ENCODE measurements around the gene MRPS7. TPM values are rescaled to one million over a fixed set of nuclear protein-coding genes. Genes with fewer than 3 reads are reported as not detected.
A peak's percentile ranks its signal among the peaks of the same experiment; 100 is the strongest.

MRPS7 gene
- total RNA-seq (2014; rRNA removed; shearing (Covaris generic)): 100 and 101 TPM in 2 replicates

GRCh38 chr17:75261336-75262111 is at the start of gene MRPS7, which contains the start of gene GGA3:
Gene MRPS7, plus strand, starts transcription at chr17:75261879. Its CDS starts 22 bp downstream, at chr17:75261901.
Gene GGA3, minus strand, starts transcription at chr17:75261606. Its CDS starts 19 bp downstream, at chr17:75261587.
- DNase-seq (ENCODE audit: low spot score): peak; percentile 87

- no peak for DNase-seq (ENCODE audit: low spot score)
Observed at GRCh38 chr17:75218131-75218530, 43.5 kb upstream of the MRPS7 start.

- no peak for DNase-seq (ENCODE audit: low spot score)
Observed at GRCh38 chr17:75219815-75220214, 41.9 kb upstream of the MRPS7 start.

- no peak for DNase-seq (ENCODE audit: low spot score)
Observed at GRCh38 chr17:75225016-75225415, 36.7 kb upstream of the MRPS7 start.

GRCh38 chr17:75227729-75228128 is 34.0 kb upstream of the MRPS7 start:
- DNase-seq (ENCODE audit: low spot score): no peak

GRCh38 chr17:75228305-75228704 is 33.4 kb upstream of the MRPS7 start:
- no peak for DNase-seq (ENCODE audit: low spot score)

- DNase-seq (ENCODE audit: low spot score): no peak
Observed at GRCh38 chr17:75228847-75229246, 32.8 kb upstream of the MRPS7 start.

- DNase-seq (ENCODE audit: low spot score): no peak
Observed at GRCh38 chr17:75231071-75231470, 30.6 kb upstream of the MRPS7 start.

GRCh38 chr17:75231741-75232464 is 29.8 kb upstream of the MRPS7 start:
- no peak for DNase-seq (ENCODE audit: low spot score)

GRCh38 chr17:75232786-75233185 is 28.9 kb upstream of the MRPS7 start:
- DNase-seq (ENCODE audit: low spot score): no peak

- DNase-seq (ENCODE audit: low spot score): no peak
Observed at GRCh38 chr17:75237100-75238014, 24.3 kb upstream of the MRPS7 start.

- DNase-seq (ENCODE audit: low spot score): no peak
Observed at GRCh38 chr17:75238020-75238580, 23.6 kb upstream of the MRPS7 start.

GRCh38 chr17:75238684-75239191 is 22.9 kb upstream of the MRPS7 start:
- peak; percentile 72 for DNase-seq (ENCODE audit: low spot score)

- DNase-seq (ENCODE audit: low spot score): no peak
Observed at GRCh38 chr17:75239214-75239613, 22.5 kb upstream of the MRPS7 start.

- no peak for DNase-seq (ENCODE audit: low spot score)
Observed at GRCh38 chr17:75239778-75240393, 21.8 kb upstream of the MRPS7 start.

- peak; percentile 68 for DNase-seq (ENCODE audit: low spot score)
Observed at GRCh38 chr17:75240394-75241142, 21.1 kb upstream of the MRPS7 start.

GRCh38 chr17:75241143-75241430 is 20.6 kb upstream of the MRPS7 start:
- no peak for DNase-seq (ENCODE audit: low spot score)

GRCh38 chr17:75241502-75241901 is 20.2 kb upstream of the MRPS7 start:
- DNase-seq (ENCODE audit: low spot score): no peak

GRCh38 chr17:75241996-75242460 is 19.7 kb upstream of the MRPS7 start:
- peak; percentile 33 for DNase-seq (ENCODE audit: low spot score)

- no peak for DNase-seq (ENCODE audit: low spot score)
Observed at GRCh38 chr17:75242461-75243042, 19.1 kb upstream of the MRPS7 start.

Data from A172 (cell line).